K562 (cell line): ENCODE data around the gene FITM2. TPM values are rescaled to one million over a fixed set of nuclear protein-coding genes. Genes with fewer than 3 reads are reported as not detected.

Experiments
- DPF2 ChIP-seq: fragments of 450-650 bp; IDR thresholded peaks from 2 replicates; pipeline ENCODE4 v1.6.1; 2016
- FOS ChIP-seq: IDR thresholded peaks from 3 replicates; pipeline ENCODE4 v1.6.1; 2011; ENCODE audit not compliant: insufficient read length; ENCODE audit errors: extremely low read depth
- FOXJ3 ChIP-seq: sonication (generic); formaldehyde crosslinking; IDR thresholded peaks from 2 replicates; pipeline ENCODE4 v1.4.0; 2020; ENCODE audit warnings: mild to moderate bottlenecking, missing genetic modification reagents
- JUNB ChIP-seq: fragments of 450-650 bp; formaldehyde crosslinking; conservative IDR thresholded peaks from 2 replicates; pipeline ENCODE4 v1.4.0; 2020; ENCODE audit warnings: mild to moderate bottlenecking
- KAT8 ChIP-seq: fragments of 450-650 bp; IDR thresholded peaks from 2 replicates; pipeline ENCODE4 v1.6.1; 2016; ENCODE audit warnings: low read depth, mild to moderate bottlenecking
- MYNN ChIP-seq, 2 experiments: sonication (generic); formaldehyde crosslinking in 1 of 2; IDR thresholded peaks; 2 replicates each; pipeline versions ENCODE4 v1.5.0 to v1.6.1; 2016 to 2020; ENCODE audit warnings: antibody characterized with exemption in 1 of 2, missing genetic modification reagents in 1 of 2
- PCBP1 ChIP-seq: fragments of 200-400 bp; formaldehyde crosslinking; IDR thresholded peaks from 2 replicates; pipeline ENCODE4 v1.6.1; 2018; ENCODE audit warnings: mild to moderate bottlenecking, low read depth, low read length; ENCODE audit not compliant: poor library complexity, severe bottlenecking
- RBM34 ChIP-seq: fragments of 200-400 bp; formaldehyde crosslinking; IDR thresholded peaks from 2 replicates; pipeline ENCODE4 v1.6.1; 2018; ENCODE audit warnings: low read length, borderline replicate concordance; ENCODE audit not compliant: insufficient read depth
- SIN3B ChIP-seq: fragments of 450-650 bp; IDR thresholded peaks from 2 replicates; pipeline ENCODE4 v1.6.1; 2017; ENCODE audit warnings: low read depth, mild to moderate bottlenecking, moderate library complexity
- U2AF2 ChIP-seq: fragments of 200-400 bp; formaldehyde crosslinking; optimal IDR thresholded peaks from 2 replicates; pipeline ENCODE3; 2017; ENCODE audit warnings: low read depth, mild to moderate bottlenecking, low read length
- ZFP30 ChIP-seq: fragments of 250-450 bp; sonication (Bioruptor Pico); IDR thresholded peaks from 2 replicates; pipeline ENCODE4 v1.8.0; 2022; ENCODE audit warnings: moderate library complexity, mild to moderate bottlenecking, inconsistent platforms, borderline replicate concordance
- ZNF124 ChIP-seq: sonication (generic); formaldehyde crosslinking; IDR thresholded peaks from 2 replicates; pipeline ENCODE4 v1.8.1; 2022; ENCODE audit warnings: missing genetic modification reagents
- ZNF165 ChIP-seq: fragments of 250-450 bp; sonication (Bioruptor Pico); IDR thresholded peaks from 2 replicates; pipeline ENCODE4 v1.4.0; 2020; ENCODE audit warnings: borderline replicate concordance
- ZNF830 ChIP-seq: fragments of 250-450 bp; sonication (Bioruptor Pico); IDR thresholded peaks from 2 replicates; pipeline ENCODE4 v1.5.0; 2021; ENCODE audit warnings: mild to moderate bottlenecking
- polyA plus RNA-seq, 8 experiments: library from polyadenylated mRNA; depleted of rRNA in 4 of 8; stranded (reverse) in 5 of 8; unstranded in 3 of 8; fragments of >200 nt; fragmentation: Nextera tagmentation in 2 of 8; fragmentation: Illumina TruSeq in 1 of 8; extraction: Ambion mirVana in 2 of 8; extraction: Trizol in 1 of 8; gene quantifications; 2 replicates each; pipeline versions ENCODE4 v1.2.1 to v1.2.3, GENCODE V29; 2011 to 2014; ENCODE audit warnings: inconsistent platforms in 1 of 8, missing spikeins in 1 of 8
- total RNA-seq, 7 experiments: library from RNA; depleted of rRNA in 6 of 7; stranded (reverse); fragments of >200 nt in 6 of 7; fragmentation: Illumina TruSeq in 2 of 7; extraction: Trizol in 2 of 7; gene quantifications; 2 replicates each; pipeline versions ENCODE4 v1.2.1 to v1.2.3, GENCODE V29; 2011 to 2021; ENCODE audit warnings: low replicate concordance in 1 of 7
- TF ChIP-seq, protein P1 (sequence below), 2 experiments: fragments of 450-650 bp in 1 of 2; sonication (generic) in 1 of 2; formaldehyde crosslinking in 1 of 2; IDR thresholded peaks in 1 of 2; conservative IDR thresholded peaks in 1 of 2; 2 replicates each; pipeline versions ENCODE4 v1.6.1 to v1.8.1; 2016 to 2023; ENCODE audit warnings: mild to moderate bottlenecking in 2 of 2, moderate library complexity in 2 of 2, inconsistent platforms in 1 of 2, missing genetic modification reagents in 1 of 2
- TF ChIP-seq, protein P2 (sequence below): fragments of 450-650 bp; formaldehyde crosslinking; IDR thresholded peaks from 2 replicates; pipeline ENCODE4 v1.4.0; 2020; ENCODE audit warnings: mild to moderate bottlenecking, mixed read lengths
- TF ChIP-seq, protein P3 (sequence below): sonication (generic); formaldehyde crosslinking; IDR thresholded peaks from 2 replicates; pipeline ENCODE4 v1.8.0; 2022; ENCODE audit warnings: mild to moderate bottlenecking, missing genetic modification reagents
- TF ChIP-seq, protein P4 (sequence below): fragments of 250-450 bp; sonication (Bioruptor Pico); IDR thresholded peaks from 2 replicates; pipeline ENCODE4 v1.4.0; 2020; ENCODE audit warnings: mild to moderate bottlenecking, moderate library complexity
- TF ChIP-seq, protein P5 (sequence below): sonication (generic); formaldehyde crosslinking; IDR thresholded peaks from 2 replicates; pipeline ENCODE4 v1.8.0; 2023; ENCODE audit warnings: mild to moderate bottlenecking, missing genetic modification reagents

The FITM2 gene
- total and polyA plus RNA-seq, 9 of the 15 experiments (the other 6 are each of a cell fraction or from before 2014, with no cell fraction given): 0.64 to 2.8 (median 1.8) TPM

DNA sequence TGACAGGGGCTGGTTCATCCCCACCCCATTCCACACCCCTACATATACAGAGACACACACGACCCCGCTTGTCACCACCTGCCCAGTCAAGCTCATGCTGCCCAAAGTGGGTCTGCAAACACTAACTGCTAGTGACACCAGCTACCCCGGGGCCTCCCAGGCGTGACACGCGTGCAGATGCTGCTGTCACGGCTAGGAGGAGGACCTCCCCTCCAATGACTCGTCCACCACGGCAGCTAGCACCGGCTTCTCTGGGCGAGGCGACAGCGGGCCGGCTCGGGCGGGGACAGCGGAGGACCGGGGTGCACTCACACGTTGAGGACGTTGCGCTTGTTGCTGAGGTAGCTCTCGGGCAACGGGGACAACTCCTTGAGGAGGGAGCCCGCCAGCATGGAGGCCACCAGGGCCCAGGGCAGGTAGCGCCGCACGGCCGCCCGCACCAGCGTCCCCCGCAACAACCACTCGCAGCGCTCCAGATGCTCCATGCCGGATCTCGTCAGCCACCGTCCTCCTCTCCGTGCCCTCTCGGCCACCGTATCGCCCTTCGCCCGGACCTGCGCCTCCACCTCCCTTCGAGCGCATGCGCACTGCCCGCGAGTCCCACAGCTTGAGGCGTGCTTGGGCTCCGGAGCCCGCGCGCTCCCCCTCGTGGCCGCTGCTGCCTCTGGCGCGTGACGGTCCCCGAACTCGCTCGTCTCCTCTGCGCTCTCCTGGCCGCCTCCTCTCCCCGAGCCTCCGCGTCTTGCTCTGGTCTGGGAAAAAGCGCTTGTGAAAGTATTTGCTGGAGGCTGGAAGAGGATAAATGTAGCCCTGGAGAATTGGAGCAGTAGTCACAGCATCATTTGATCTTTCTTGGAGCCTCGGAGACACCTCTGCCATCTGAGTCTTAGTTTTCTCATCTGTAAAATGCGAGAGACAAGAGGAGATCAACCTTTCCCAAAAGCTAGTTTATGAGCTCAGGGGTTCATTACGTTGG, at the start of gene FITM2 (continued):
- no peak for TF ChIP-seq ZFP30 (CRISPR knock-in tag)
- no peak for TF ChIP-seq ZNF165 (CRISPR knock-in tag)
- TF ChIP-seq, protein P1, sequence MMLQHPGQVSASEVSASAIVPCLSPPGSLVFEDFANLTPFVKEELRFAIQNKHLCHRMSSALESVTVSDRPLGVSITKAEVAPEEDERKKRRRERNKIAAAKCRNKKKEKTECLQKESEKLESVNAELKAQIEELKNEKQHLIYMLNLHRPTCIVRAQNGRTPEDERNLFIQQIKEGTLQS (IDR thresholded peaks at IDR 0.05): no peak
- TF ChIP-seq, protein P1 (CRISPR knock-in tag; conservative IDR thresholded peaks at IDR 0.05): no peak
- TF ChIP-seq SIN3B: 0 out of 2 replicates have a peak, but pooled peaks have one; percentile 15
- TF ChIP-seq RBM34: no peak
- TF ChIP-seq, protein P2, sequence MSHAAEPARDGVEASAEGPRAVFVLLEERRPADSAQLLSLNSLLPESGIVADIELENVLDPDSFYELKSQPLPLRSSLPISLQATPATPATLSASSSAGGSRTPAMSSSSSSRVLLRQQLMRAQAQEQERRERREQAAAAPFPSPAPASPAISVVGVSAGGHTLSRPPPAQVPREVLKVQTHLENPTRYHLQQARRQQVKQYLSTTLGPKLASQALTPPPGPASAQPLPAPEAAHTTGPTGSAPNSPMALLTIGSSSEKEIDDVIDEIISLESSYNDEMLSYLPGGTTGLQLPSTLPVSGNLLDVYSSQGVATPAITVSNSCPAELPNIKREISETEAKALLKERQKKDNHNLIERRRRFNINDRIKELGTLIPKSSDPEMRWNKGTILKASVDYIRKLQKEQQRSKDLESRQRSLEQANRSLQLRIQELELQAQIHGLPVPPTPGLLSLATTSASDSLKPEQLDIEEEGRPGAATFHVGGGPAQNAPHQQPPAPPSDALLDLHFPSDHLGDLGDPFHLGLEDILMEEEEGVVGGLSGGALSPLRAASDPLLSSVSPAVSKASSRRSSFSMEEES (CRISPR knock-in tag): no peak
- no peak for TF ChIP-seq JUNB (CRISPR knock-in tag)
- TF ChIP-seq FOS: no peak
- TF ChIP-seq U2AF2: no peak
- TF ChIP-seq DPF2: no peak
- TF ChIP-seq FOXJ3: no peak
- no peak for TF ChIP-seq KAT8
- TF ChIP-seq ZNF830: no peak
- TF ChIP-seq, protein P3, sequence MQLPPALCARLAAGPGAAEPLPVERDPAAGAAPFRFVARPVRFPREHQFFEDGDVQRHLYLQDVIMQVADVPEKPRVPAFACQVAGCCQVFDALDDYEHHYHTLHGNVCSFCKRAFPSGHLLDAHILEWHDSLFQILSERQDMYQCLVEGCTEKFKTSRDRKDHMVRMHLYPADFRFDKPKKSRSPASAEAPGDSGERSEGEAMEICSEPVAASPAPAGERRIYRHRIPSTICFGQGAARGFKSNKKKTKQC (CRISPR knock-in tag): no peak
- TF ChIP-seq, protein P4, sequence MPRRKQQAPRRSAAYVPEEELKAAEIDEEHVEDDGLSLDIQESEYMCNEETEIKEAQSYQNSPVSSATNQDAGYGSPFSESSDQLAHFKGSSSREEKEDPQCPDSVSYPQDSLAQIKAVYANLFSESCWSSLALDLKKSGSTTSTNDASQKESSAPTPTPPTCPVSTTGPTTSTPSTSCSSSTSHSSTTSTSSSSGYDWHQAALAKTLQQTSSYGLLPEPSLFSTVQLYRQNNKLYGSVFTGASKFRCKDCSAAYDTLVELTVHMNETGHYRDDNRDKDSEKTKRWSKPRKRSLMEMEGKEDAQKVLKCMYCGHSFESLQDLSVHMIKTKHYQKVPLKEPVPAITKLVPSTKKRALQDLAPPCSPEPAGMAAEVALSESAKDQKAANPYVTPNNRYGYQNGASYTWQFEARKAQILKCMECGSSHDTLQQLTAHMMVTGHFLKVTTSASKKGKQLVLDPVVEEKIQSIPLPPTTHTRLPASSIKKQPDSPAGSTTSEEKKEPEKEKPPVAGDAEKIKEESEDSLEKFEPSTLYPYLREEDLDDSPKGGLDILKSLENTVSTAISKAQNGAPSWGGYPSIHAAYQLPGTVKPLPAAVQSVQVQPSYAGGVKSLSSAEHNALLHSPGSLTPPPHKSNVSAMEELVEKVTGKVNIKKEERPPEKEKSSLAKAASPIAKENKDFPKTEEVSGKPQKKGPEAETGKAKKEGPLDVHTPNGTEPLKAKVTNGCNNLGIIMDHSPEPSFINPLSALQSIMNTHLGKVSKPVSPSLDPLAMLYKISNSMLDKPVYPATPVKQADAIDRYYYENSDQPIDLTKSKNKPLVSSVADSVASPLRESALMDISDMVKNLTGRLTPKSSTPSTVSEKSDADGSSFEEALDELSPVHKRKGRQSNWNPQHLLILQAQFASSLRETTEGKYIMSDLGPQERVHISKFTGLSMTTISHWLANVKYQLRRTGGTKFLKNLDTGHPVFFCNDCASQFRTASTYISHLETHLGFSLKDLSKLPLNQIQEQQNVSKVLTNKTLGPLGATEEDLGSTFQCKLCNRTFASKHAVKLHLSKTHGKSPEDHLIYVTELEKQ (CRISPR knock-in tag): no peak
- TF ChIP-seq PCBP1: no peak
- TF ChIP-seq ZNF124 (CRISPR knock-in tag): no peak
- TF ChIP-seq MYNN (IDR thresholded peaks at IDR 0.05): no peak
- TF ChIP-seq MYNN (CRISPR knock-in tag; IDR thresholded peaks at IDR 0.05): no peak
- TF ChIP-seq, protein P5, sequence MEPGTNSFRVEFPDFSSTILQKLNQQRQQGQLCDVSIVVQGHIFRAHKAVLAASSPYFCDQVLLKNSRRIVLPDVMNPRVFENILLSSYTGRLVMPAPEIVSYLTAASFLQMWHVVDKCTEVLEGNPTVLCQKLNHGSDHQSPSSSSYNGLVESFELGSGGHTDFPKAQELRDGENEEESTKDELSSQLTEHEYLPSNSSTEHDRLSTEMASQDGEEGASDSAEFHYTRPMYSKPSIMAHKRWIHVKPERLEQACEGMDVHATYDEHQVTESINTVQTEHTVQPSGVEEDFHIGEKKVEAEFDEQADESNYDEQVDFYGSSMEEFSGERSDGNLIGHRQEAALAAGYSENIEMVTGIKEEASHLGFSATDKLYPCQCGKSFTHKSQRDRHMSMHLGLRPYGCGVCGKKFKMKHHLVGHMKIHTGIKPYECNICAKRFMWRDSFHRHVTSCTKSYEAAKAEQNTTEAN (CRISPR knock-in tag): no peak
